Liver (tissue), 9 donors: Measurements from ENCODE around the gene UBL4A. TPM values are rescaled to one million over a fixed set of nuclear protein-coding genes. Genes with fewer than 3 reads are reported as not detected.

Experiments used
- DNase-seq: peaks from one replicate; pipeline ENCODE4 v3.0.0-alpha.2; 2017; ENCODE audit warnings: low spot score
- H3K27ac ChIP-seq, 2 donors: one replicate each; pipeline ENCODE4 v1.7.0; 2013; ENCODE audit warnings: inconsistent platforms in 2 of 2, low read length in 2 of 2, control low read depth in 1 of 2, low read depth in 1 of 2, mild to moderate bottlenecking in 1 of 2
- H3K27me3 ChIP-seq, 4 donors: one replicate each; pipeline versions ENCODE4 v1.6.1 to v1.7.0; 2013; ENCODE audit warnings: low read length in 3 of 4, inconsistent platforms in 1 of 4, mild to moderate bottlenecking in 1 of 4, moderate library complexity in 1 of 4; ENCODE audit not compliant: control insufficient read depth in 4 of 4, insufficient read depth in 4 of 4
- H3K36me3 ChIP-seq, 4 donors: one replicate each; pipeline versions ENCODE4 v1.6.1 to v1.7.0; 2013; ENCODE audit warnings: low read length in 3 of 4, mild to moderate bottlenecking in 3 of 4, low read depth in 1 of 4, moderate library complexity in 1 of 4; ENCODE audit not compliant: control insufficient read depth in 4 of 4, insufficient read depth in 3 of 4
- H3K4me1 ChIP-seq, 4 donors: one replicate each; pipeline versions ENCODE4 v1.6.1 to v1.7.0; 2013; ENCODE audit warnings: low read length in 3 of 4, mild to moderate bottlenecking in 3 of 4, moderate library complexity in 1 of 4; ENCODE audit not compliant: control insufficient read depth in 4 of 4, insufficient read depth in 4 of 4
- H3K4me3 ChIP-seq, 3 donors: one replicate each; pipeline versions ENCODE4 v1.6.1 to v1.7.0; 2013; ENCODE audit warnings: low read length in 3 of 3, control low read depth in 1 of 3, low read depth in 1 of 3, mild to moderate bottlenecking in 1 of 3
- H3K9ac ChIP-seq, 2 donors: one replicate each; pipeline ENCODE4 v1.7.0; 2013; ENCODE audit warnings: low read length in 2 of 2, mild to moderate bottlenecking in 2 of 2, moderate library complexity in 2 of 2, control low read depth in 1 of 2, low read depth in 1 of 2
- H3K9me3 ChIP-seq, 4 donors: one replicate each; pipeline versions ENCODE4 v1.6.1 to v1.7.0; 2013; ENCODE audit warnings: low read length in 3 of 4; ENCODE audit not compliant: control insufficient read depth in 4 of 4
- EGR1 ChIP-seq, 2 donors: IDR thresholded peaks; 2 replicates each; pipeline ENCODE4 v1.6.1; 2016 to 2018; ENCODE audit warnings: antibody characterized with exemption in 2 of 2, low read depth in 2 of 2
- FOXA1 ChIP-seq: IDR thresholded peaks from 2 replicates; pipeline ENCODE4 v1.6.1; 2016; ENCODE audit warnings: antibody characterized with exemption
- GABPA ChIP-seq, 2 donors: IDR thresholded peaks in 1 of 2; conservative IDR thresholded peaks in 1 of 2; 2 replicates each; pipeline ENCODE4 v1.6.1; 2016; ENCODE audit warnings: antibody characterized with exemption in 2 of 2, mild to moderate bottlenecking in 1 of 2, moderate library complexity in 1 of 2
- HNF4A ChIP-seq, 2 donors: conservative IDR thresholded peaks; 2 replicates each; pipeline ENCODE4 v1.6.1; 2016; ENCODE audit warnings: antibody characterized with exemption in 2 of 2, mild to moderate bottlenecking in 2 of 2
- HNF4G ChIP-seq: IDR thresholded peaks from 2 replicates; pipeline ENCODE4 v1.6.1; 2016; ENCODE audit warnings: antibody characterized with exemption
- JUND ChIP-seq, 2 donors: IDR thresholded peaks; 2 replicates each; pipeline ENCODE4 v1.6.1; 2016; ENCODE audit warnings: antibody characterized with exemption in 2 of 2
- SP1 ChIP-seq: IDR thresholded peaks from 2 replicates; pipeline ENCODE4 v1.6.1; 2018; ENCODE audit warnings: antibody characterized with exemption, mild to moderate bottlenecking
- TAF1 ChIP-seq: conservative IDR thresholded peaks from 2 replicates; pipeline ENCODE4 v1.6.1; 2016; ENCODE audit warnings: antibody characterized with exemption, mild to moderate bottlenecking
- YY1 ChIP-seq: IDR thresholded peaks from 2 replicates; pipeline ENCODE4 v1.6.1; 2016; ENCODE audit warnings: antibody characterized with exemption, mild to moderate bottlenecking
- WGBS: extraction: QIAGEN DNeasy Blood & Tissue Kit; methylation state at CpG from one replicate; pipeline ENCODE4 v1.1.7; 2013; 5-methylcytosine and 5-hydroxymethylcytosine counted together
- polyA plus RNA-seq, 2 donors: library from polyadenylated mRNA; stranded (reverse) in 1 of 2; unstranded in 1 of 2; fragments of 200-250 nt in 1 of 2; fragments of >200 nt in 1 of 2; fragmentation: Nextera tagmentation in 1 of 2; extraction: Ambion mirVana in 1 of 2; gene quantifications; one replicate each; pipeline versions ENCODE4 v1.2.1 to v1.2.3, GENCODE V29; 2013 to 2015
- total RNA-seq, 2 donors: library from RNA; depleted of rRNA; stranded (reverse); fragments of >200 nt; gene quantifications; one replicate each; pipeline ENCODE4 v1.2.3, GENCODE V29; 2014
- TF ChIP-seq, protein P1 (sequence below): fragments of 150-350 bp; IDR thresholded peaks from 2 replicates; pipeline ENCODE4 v1.5.1; 2017; ENCODE audit warnings: improper control_type of control experiment, low read depth, low read length; ENCODE audit not compliant: missing input control
- TF ChIP-seq, protein P2 (sequence below): IDR thresholded peaks from 2 replicates; pipeline ENCODE4 v1.6.1; 2016; ENCODE audit warnings: antibody characterized with exemption
- TF ChIP-seq, protein P3 (sequence below): IDR thresholded peaks from 2 replicates; pipeline ENCODE4 v1.6.1; 2016; ENCODE audit warnings: antibody characterized with exemption, mild to moderate bottlenecking
- TF ChIP-seq, protein P4 (sequence below): IDR thresholded peaks from 2 replicates; pipeline ENCODE4 v1.6.1; 2016; ENCODE audit warnings: antibody characterized with exemption
- TF ChIP-seq, protein P5 (sequence below): IDR thresholded peaks from 2 replicates; pipeline ENCODE4 v1.6.1; 2016; ENCODE audit warnings: antibody characterized with exemption
- donor health status: healthy.
- donor health status: healthy.
- donor health status: healthy.
- donor health status: healthy.
- donor health status: healthy.

The UBL4A gene
- total and polyA plus RNA-seq, 4 donors: 13.9 to 22.2 (median 20.8) TPM

DNA sequence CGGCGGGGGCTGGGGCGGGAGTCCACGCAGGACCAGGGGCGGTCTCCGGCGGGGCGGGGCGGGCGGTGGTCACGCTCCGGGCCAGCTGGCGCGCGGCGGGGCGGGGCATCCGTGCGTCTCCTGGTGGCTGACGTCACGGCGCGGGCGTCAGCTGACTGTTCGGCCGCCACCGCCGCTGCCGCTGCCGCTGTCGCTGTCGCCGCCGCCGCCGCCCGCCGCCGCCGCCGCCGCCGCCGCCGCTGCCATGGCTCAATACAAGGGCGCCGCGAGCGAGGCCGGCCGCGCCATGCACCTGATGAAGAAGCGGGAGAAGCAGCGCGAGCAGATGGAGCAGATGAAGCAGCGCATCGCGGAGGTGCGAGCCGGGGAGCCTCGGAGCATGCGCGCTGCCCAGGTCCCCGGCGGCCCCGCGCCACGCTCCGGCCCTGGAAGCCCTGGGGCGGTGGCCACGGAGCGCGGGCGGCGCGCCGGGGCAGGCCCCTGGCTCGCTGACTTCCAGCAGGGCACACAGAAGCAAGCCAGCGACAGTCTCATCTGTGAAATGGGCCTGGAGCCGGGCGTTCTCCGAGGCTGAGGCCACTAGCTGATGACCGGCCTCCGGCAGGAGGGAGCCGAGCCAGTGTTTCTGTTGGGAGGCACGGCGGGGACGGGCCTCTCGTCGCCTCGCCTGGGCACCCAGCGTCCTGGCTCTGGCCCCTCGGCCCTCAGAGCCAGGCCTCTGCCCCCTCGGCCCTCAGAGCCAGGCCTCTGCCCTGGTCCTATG, 42.2 kb downstream of the UBL4A start, which contains the start of gene FAM50A:
Gene FAM50A, plus strand, starts transcription at position 150 of the 763 bp plus-strand sequence. Its CDS starts 95 bp downstream, at position 245.
- Histone ChIP-seq H3K27ac (peak within 1 kb of the TSS; percentile 22 to 74), H3K27me3 (no peaks in the 10 kb centered on the region), H3K9me3 (no peaks in the 10 kb centered on the region), H3K9ac (no peak within 1 kb of the TSS), H3K36me3 (peaks cover 0 to 12% (median 5%) of the 10 kb centered on the region in 4 donors), H3K4me3 (peak within 1 kb of the TSS; percentile 43 to 77 (median 50)), H3K4me1 (peaks cover 10 to 20% (median 12%) of the 10 kb centered on the region in 4 donors)
- WGBS: 1% methylated on average over 91 of the region's 94 CpGs
- DNase-seq: peak; percentile 83
- TF ChIP-seq, protein P1, sequence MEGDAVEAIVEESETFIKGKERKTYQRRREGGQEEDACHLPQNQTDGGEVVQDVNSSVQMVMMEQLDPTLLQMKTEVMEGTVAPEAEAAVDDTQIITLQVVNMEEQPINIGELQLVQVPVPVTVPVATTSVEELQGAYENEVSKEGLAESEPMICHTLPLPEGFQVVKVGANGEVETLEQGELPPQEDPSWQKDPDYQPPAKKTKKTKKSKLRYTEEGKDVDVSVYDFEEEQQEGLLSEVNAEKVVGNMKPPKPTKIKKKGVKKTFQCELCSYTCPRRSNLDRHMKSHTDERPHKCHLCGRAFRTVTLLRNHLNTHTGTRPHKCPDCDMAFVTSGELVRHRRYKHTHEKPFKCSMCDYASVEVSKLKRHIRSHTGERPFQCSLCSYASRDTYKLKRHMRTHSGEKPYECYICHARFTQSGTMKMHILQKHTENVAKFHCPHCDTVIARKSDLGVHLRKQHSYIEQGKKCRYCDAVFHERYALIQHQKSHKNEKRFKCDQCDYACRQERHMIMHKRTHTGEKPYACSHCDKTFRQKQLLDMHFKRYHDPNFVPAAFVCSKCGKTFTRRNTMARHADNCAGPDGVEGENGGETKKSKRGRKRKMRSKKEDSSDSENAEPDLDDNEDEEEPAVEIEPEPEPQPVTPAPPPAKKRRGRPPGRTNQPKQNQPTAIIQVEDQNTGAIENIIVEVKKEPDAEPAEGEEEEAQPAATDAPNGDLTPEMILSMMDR: no peak
- TF ChIP-seq TAF1 (no peak), HNF4A (conservative IDR thresholded peaks at IDR 0.05) (no peak), HNF4G (no peak), YY1 (no peak), JUND (IDR thresholded peaks at IDR 0.05) (no peak)

DNA sequence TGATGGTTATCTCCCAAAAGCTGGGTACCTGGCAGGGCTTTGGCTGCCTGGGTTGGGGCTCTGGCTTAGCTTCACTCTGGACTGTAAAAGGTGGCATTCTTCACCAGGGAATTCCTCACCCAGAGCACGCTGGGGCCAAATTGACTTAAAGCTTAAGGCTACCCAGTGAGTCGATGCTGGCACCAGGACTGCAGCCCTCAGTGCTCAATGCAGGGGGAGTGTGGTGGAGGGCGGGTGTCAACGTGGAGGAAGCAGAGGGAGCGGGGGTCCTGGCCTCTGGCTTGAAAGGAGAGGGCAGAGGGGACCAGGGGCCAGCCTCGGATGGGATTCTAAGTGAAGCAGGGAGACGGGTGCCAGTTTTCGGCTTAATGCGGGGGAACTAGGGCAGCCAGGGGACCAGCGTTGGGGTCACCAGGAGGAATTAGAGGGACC, 42.9 kb downstream of the UBL4A start:
- peak overlapping the region; percentile 22 to 74 for H3K27ac ChIP-seq

DNA sequence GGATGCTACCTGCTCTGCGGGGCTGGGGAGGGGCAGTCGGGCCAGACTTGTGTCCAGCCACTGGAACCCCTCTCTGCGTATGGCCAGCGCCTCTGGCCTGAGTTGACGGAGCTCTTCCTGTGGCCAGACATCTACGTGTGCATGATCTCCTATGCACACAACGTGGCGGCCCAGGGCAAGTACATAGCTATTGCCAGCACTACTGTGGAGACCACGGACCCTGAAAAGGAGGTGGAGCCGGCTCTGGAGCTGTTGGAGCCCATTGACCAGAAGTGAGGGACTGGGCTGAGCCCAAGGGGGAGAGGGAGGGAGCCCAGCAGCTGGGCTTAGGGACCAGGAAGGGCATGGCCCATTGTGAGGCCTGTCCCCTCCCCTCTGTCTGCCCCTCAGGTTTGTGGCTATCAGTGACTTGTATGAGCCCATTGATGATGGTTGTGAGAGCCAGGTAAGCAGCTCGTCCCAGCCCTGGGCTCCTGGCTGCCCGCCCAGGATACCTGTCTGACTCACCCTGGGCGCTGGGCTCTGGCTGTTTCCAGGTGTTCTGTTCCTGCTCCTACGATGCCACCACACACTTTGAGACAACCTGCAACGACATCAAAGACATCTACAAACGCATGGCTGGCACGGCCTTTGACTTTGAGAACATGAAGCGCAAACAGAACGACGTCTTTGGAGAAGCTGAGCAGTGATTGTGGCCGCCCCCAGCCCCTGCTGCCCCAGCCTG, 44.3 kb downstream of the UBL4A start:
- no peaks in the 10 kb centered on the region for H3K27me3 ChIP-seq
- H3K9me3 ChIP-seq: no peaks in the 10 kb centered on the region
- peaks cover 0 to 7% (median 2%) of the 10 kb centered on the region in 4 donors for H3K36me3 ChIP-seq
- no peak overlapping the region for H3K4me3 ChIP-seq
- peaks cover 14 to 30% (median 22%) of the 10 kb centered on the region in 4 donors for H3K4me1 ChIP-seq
- no peak overlapping the region for H3K9ac ChIP-seq
- 89% methylated on average over 21 of the region's 21 CpGs for WGBS
- H3K27ac ChIP-seq: no peak overlapping the region
- no peak for DNase-seq
- no peak for TF ChIP-seq HNF4A (conservative IDR thresholded peaks at IDR 0.05)
- no peak for TF ChIP-seq EGR1 (IDR thresholded peaks at IDR 0.05; ENCODE audit: low read depth in 2 of 2)
- TF ChIP-seq SP1: no peak
- TF ChIP-seq, protein P2, sequence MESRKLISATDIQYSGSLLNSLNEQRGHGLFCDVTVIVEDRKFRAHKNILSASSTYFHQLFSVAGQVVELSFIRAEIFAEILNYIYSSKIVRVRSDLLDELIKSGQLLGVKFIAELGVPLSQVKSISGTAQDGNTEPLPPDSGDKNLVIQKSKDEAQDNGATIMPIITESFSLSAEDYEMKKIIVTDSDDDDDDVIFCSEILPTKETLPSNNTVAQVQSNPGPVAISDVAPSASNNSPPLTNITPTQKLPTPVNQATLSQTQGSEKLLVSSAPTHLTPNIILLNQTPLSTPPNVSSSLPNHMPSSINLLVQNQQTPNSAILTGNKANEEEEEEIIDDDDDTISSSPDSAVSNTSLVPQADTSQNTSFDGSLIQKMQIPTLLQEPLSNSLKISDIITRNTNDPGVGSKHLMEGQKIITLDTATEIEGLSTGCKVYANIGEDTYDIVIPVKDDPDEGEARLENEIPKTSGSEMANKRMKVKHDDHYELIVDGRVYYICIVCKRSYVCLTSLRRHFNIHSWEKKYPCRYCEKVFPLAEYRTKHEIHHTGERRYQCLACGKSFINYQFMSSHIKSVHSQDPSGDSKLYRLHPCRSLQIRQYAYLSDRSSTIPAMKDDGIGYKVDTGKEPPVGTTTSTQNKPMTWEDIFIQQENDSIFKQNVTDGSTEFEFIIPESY: no peak
- TF ChIP-seq, protein P1: no peak
- TF ChIP-seq, protein P3, sequence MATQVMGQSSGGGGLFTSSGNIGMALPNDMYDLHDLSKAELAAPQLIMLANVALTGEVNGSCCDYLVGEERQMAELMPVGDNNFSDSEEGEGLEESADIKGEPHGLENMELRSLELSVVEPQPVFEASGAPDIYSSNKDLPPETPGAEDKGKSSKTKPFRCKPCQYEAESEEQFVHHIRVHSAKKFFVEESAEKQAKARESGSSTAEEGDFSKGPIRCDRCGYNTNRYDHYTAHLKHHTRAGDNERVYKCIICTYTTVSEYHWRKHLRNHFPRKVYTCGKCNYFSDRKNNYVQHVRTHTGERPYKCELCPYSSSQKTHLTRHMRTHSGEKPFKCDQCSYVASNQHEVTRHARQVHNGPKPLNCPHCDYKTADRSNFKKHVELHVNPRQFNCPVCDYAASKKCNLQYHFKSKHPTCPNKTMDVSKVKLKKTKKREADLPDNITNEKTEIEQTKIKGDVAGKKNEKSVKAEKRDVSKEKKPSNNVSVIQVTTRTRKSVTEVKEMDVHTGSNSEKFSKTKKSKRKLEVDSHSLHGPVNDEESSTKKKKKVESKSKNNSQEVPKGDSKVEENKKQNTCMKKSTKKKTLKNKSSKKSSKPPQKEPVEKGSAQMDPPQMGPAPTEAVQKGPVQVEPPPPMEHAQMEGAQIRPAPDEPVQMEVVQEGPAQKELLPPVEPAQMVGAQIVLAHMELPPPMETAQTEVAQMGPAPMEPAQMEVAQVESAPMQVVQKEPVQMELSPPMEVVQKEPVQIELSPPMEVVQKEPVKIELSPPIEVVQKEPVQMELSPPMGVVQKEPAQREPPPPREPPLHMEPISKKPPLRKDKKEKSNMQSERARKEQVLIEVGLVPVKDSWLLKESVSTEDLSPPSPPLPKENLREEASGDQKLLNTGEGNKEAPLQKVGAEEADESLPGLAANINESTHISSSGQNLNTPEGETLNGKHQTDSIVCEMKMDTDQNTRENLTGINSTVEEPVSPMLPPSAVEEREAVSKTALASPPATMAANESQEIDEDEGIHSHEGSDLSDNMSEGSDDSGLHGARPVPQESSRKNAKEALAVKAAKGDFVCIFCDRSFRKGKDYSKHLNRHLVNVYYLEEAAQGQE: no peak
- TF ChIP-seq, protein P4, sequence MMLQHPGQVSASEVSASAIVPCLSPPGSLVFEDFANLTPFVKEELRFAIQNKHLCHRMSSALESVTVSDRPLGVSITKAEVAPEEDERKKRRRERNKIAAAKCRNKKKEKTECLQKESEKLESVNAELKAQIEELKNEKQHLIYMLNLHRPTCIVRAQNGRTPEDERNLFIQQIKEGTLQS: no peak
- no peak for TF ChIP-seq GABPA (IDR thresholded peaks at IDR 0.05 in 1 of 2, conservative IDR thresholded peaks at IDR 0.05 in 1 of 2)
- TF ChIP-seq, protein P5, sequence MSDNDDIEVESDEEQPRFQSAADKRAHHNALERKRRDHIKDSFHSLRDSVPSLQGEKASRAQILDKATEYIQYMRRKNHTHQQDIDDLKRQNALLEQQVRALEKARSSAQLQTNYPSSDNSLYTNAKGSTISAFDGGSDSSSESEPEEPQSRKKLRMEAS: no peak
- TF ChIP-seq HNF4G: no peak

More for the DNA sequence above, 42.9 kb downstream of the UBL4A start:
- TF ChIP-seq GABPA (IDR thresholded peaks at IDR 0.05 in 1 of 2, conservative IDR thresholded peaks at IDR 0.05 in 1 of 2) (no peak), FOXA1 (no peak)
- Histone ChIP-seq H3K9ac (no peak overlapping the region), H3K9me3 (no peaks in the 10 kb centered on the region), H3K4me3 (peak overlapping the region in 2 of 3 donors; percentile 8 to 77), H3K36me3 (peaks cover 0 to 7% (median 4%) of the 10 kb centered on the region in 4 donors), H3K27me3 (no peaks in the 10 kb centered on the region), H3K4me1 (peaks cover 11 to 20% (median 15%) of the 10 kb centered on the region in 4 donors)
- DNase-seq: no peak
- WGBS: 38% methylated on average over 10 of the region's 10 CpGs
